Thyroid gland (tissue), 4 donors: Measurements from ENCODE around the gene ZNF365.

Experiments used
- POLR2A ChIP-seq, 2 donors: fragments of 450-650 bp; IDR thresholded peaks; one replicate each; pipeline ENCODE4 v1.6.1; 2017; ENCODE audit warnings: antibody characterized with exemption in 2 of 2, mild to moderate bottlenecking in 2 of 2, moderate library complexity in 1 of 2
- TF ChIP-seq, protein P1 (sequence below), 6 experiments: fragments of 200-600 bp in 3 of 6; fragments of 450-650 bp in 3 of 6; sonication (generic) in 3 of 6; IDR thresholded peaks; one replicate each; pipeline ENCODE4 v1.5.1; 2016 to 2019; ENCODE audit warnings: antibody characterized with exemption in 6 of 6, mild to moderate bottlenecking in 2 of 6, inconsistent platforms in 1 of 6, moderate library complexity in 1 of 6

DNA sequence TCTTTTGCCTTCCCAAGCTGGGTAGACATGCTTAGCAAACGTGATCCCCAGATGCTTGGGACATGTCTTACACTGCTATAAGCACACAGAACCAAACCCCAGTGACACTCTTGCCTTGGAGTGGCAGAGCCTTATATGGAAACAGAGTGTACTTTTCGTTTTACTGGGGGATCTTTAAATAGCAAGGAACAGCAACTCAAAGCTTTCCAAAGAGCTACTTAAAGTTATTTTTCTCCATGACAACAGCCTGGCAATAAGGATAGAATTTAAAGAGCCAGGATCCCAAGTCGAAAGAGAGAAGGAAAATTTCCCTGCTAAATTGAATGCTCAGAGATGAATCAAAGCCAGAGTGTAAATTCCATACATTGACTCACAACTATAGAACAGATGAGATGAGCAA is 67.8 kb downstream of the ZNF365 start:
- TF ChIP-seq, protein P1, sequence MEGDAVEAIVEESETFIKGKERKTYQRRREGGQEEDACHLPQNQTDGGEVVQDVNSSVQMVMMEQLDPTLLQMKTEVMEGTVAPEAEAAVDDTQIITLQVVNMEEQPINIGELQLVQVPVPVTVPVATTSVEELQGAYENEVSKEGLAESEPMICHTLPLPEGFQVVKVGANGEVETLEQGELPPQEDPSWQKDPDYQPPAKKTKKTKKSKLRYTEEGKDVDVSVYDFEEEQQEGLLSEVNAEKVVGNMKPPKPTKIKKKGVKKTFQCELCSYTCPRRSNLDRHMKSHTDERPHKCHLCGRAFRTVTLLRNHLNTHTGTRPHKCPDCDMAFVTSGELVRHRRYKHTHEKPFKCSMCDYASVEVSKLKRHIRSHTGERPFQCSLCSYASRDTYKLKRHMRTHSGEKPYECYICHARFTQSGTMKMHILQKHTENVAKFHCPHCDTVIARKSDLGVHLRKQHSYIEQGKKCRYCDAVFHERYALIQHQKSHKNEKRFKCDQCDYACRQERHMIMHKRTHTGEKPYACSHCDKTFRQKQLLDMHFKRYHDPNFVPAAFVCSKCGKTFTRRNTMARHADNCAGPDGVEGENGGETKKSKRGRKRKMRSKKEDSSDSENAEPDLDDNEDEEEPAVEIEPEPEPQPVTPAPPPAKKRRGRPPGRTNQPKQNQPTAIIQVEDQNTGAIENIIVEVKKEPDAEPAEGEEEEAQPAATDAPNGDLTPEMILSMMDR (IDR thresholded peaks at IDR 0.05) = no peak
- TF ChIP-seq POLR2A (IDR thresholded peaks at IDR 0.05) = no peak
